Smooth muscle cell (in vitro differentiated cells): ENCODE results near the gene TPD52L2. TPM values are rescaled to one million over a fixed set of nuclear protein-coding genes. Genes with fewer than 3 reads are reported as not detected.

Experiments used
- DNase-seq: peaks from one replicate; lab custom pipeline; 2025; ENCODE audit not compliant: unreplicated experiment; lab: John Stamatoyannopoulos, UW
- H2AFZ ChIP-seq: fragments of 200-600 bp; sonication (generic); 2 replicates; pipeline ENCODE4 v1.6.0; 2016; ENCODE audit warnings: antibody characterized with exemption, low read depth, mild to moderate bottlenecking
- H3F3A ChIP-seq: fragments of 200-600 bp; sonication (generic); 2 replicates; pipeline ENCODE4 v1.6.0; 2017; ENCODE audit warnings: antibody characterized with exemption, low read depth
- H3K27ac ChIP-seq: fragments of 200-600 bp; sonication (generic); 2 replicates; pipeline ENCODE4 v1.5.1; 2016; ENCODE audit warnings: low read depth, mild to moderate bottlenecking
- H3K27me3 ChIP-seq: fragments of 200-600 bp; sonication (generic); 2 replicates; pipeline ENCODE4 v1.6.1; 2016; ENCODE audit warnings: low read depth, mild to moderate bottlenecking
- H3K36me3 ChIP-seq: fragments of 200-600 bp; sonication (generic); 2 replicates; pipeline ENCODE4 v1.5.1; 2016; ENCODE audit warnings: low read depth
- H3K4me1 ChIP-seq: fragments of 200-600 bp; sonication (generic); 2 replicates; pipeline ENCODE4 v1.5.1; 2016; ENCODE audit warnings: low read depth
- H3K4me2 ChIP-seq: fragments of 200-600 bp; sonication (generic); 2 replicates; pipeline ENCODE4 v1.6.0; 2016; ENCODE audit warnings: mild to moderate bottlenecking
- H3K4me3 ChIP-seq: fragments of 200-600 bp; sonication (generic); 2 replicates; pipeline ENCODE4 v1.5.1; 2016; ENCODE audit warnings: mild to moderate bottlenecking
- H3K79me2 ChIP-seq: fragments of 200-600 bp; sonication (generic); 2 replicates; pipeline ENCODE4 v1.6.0; 2016; ENCODE audit warnings: low read depth, mild to moderate bottlenecking
- H3K9ac ChIP-seq: fragments of 200-600 bp; sonication (generic); 2 replicates; pipeline ENCODE4 v1.6.0; 2016; ENCODE audit warnings: low read depth
- H3K9me3 ChIP-seq: fragments of 200-600 bp; sonication (generic); replicated peaks from 2 replicates; pipeline ENCODE4 v1.5.1; 2016; ENCODE audit warnings: low read depth
- H4K20me1 ChIP-seq: fragments of 200-600 bp; sonication (generic); 2 replicates; pipeline ENCODE4 v1.6.0; 2016; ENCODE audit warnings: low read depth
- CTCF ChIP-seq: fragments of 200-600 bp; sonication (generic); IDR thresholded peaks from 2 replicates; pipeline ENCODE4 v1.5.1; 2017; ENCODE audit warnings: borderline replicate concordance, mild to moderate bottlenecking, antibody characterized with exemption; ENCODE audit not compliant: insufficient read depth, poor library complexity, severe bottlenecking
- WGBS: methylation state at CpG from one replicate; pipeline ENCODE4 v1.1.7; 2016; ENCODE audit warnings: low lambda C conversion rate; 5-methylcytosine and 5-hydroxymethylcytosine counted together
- polyA plus RNA-seq: library from polyadenylated mRNA; unstranded; fragments of >200 nt; fragmentation: Nextera tagmentation; extraction: Ambion mirVana; gene quantifications from 2 replicates; pipeline ENCODE4 v1.2.1, GENCODE V29; 2016
- total RNA-seq: library from RNA; depleted of rRNA; stranded (reverse); fragments of >200 nt; gene quantifications from 2 replicates; pipeline ENCODE4 v1.2.3, GENCODE V29; 2014

The TPD52L2 gene
- total and polyA plus RNA-seq, 2 experiments from 2014 or later = 74.4 to 93.8 TPM

GRCh38 chr20:63840405-63840828 lies 24.7 kb upstream of the TPD52L2 start:
- Histone ChIP-seq H3K27me3 (no peaks in the 10 kb centered on the region), H3K27ac (no peak overlapping the region), H3K4me1 (peaks cover under 1% of the 10 kb centered on the region), H4K20me1 (no peaks in the 10 kb centered on the region), H3K79me2 (no peaks in the 10 kb centered on the region), H3K4me3 (no peak overlapping the region), H3K9me3 (no peaks in the 10 kb centered on the region), H2AFZ (no peak overlapping the region), H3K9ac (no peak overlapping the region), H3F3A (no peaks in the 10 kb centered on the region), H3K36me3 (no peaks in the 10 kb centered on the region), H3K4me2 (no peak overlapping the region)
- 86% methylated on average over 11 of the region's 11 CpGs for WGBS
- no peak for TF ChIP-seq CTCF
- no peak for DNase-seq

DNA sequence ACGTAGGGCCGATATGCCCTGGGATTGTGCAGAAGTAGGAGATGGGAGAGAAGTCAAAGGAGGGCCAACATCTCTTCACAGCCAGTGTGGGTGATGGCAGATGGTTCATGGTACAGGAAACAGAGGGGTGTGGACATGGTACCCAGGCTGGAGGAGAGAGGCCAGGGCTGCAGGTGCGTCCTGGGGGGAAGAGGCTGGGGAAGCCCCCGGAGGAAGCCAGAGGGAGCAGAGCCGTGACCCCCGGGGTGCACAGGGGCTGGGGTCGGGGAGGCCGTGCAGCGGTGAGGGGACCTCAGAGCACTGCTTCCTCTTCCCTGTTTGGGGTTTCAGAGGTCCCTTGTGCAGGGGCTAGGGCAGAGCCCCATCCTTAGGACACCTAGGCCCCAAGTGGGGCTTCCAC lies 22.8 kb upstream of the TPD52L2 start:
- Histone ChIP-seq H3K79me2 (no peaks in the 10 kb centered on the region), H4K20me1 (no peaks in the 10 kb centered on the region), H3K9ac (no peak overlapping the region), H3K27me3 (no peaks in the 10 kb centered on the region), H3K4me2 (no peak overlapping the region), H3K27ac (no peak overlapping the region), H3K4me1 (peaks cover 11% of the 10 kb centered on the region), H3F3A (no peaks in the 10 kb centered on the region), H3K36me3 (no peaks in the 10 kb centered on the region), H2AFZ (no peak overlapping the region), H3K9me3 (no peaks in the 10 kb centered on the region), H3K4me3 (no peak overlapping the region)
- 94% methylated on average over 9 of the region's 9 CpGs for WGBS
- TF ChIP-seq CTCF = no peak
- no peak for DNase-seq

DNA sequence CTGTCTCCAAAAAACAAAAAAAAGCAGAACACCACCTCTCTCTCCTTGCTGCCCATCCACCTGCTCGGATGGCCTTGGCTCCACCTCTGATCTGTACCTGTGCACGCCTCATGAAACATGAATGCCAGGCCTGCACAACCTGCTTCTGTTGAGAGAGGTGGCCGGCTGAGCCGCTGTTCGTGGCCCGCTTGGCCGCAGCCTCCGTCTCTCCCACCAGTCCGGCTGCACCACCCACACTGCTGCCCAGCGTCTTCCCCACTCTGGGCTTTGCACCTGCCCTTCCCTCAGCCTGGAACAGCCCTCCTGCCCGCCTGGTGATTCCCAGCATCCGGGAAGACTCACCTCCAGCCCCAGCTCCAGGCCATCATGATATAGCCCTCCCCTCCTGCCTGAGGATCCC lies 21.8 kb upstream of the TPD52L2 start:
- no peaks in the 10 kb centered on the region for H3K9me3 ChIP-seq
- H3K79me2 ChIP-seq = no peaks in the 10 kb centered on the region
- H2AFZ ChIP-seq = no peak overlapping the region
- H4K20me1 ChIP-seq = no peaks in the 10 kb centered on the region
- no peaks in the 10 kb centered on the region for H3F3A ChIP-seq
- no peak overlapping the region for H3K4me3 ChIP-seq
- H3K4me2 ChIP-seq = no peak overlapping the region
- DNase-seq = no peak
- H3K9ac ChIP-seq = no peak overlapping the region
- no peak for TF ChIP-seq CTCF
- no peaks in the 10 kb centered on the region for H3K36me3 ChIP-seq
- peaks cover 21% of the 10 kb centered on the region for H3K4me1 ChIP-seq
- no peak overlapping the region for H3K27ac ChIP-seq
- 92% methylated on average over 12 of the region's 12 CpGs for WGBS
- H3K27me3 ChIP-seq = no peaks in the 10 kb centered on the region

DNA sequence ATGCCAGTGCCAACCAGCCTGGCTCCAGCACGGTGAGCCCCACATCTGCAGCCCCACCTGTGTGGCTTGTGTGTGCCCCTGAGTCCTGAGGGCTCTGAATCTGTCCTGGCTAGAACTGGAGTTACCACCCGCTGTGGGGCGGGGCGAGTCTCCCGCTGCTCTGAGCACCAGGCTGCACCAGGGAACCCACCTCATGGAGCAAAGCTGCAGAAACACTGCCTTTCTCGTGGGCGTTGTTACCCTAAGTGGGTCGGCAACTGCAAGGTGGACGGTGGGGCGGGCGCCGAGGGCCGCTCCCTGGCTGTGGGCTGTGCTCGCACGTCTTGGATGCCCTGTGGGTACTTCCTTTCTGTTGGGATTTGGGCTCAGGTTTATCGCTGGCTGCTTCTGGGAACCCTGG lies 21.3 kb upstream of the TPD52L2 start:
- TF ChIP-seq CTCF = no peak
- peaks cover 23% of the 10 kb centered on the region for H3K4me1 ChIP-seq
- no peak overlapping the region for H3K4me2 ChIP-seq
- WGBS = 87% methylated on average over 16 of the region's 16 CpGs
- no peak overlapping the region for H3K9ac ChIP-seq
- H3K9me3 ChIP-seq = no peaks in the 10 kb centered on the region
- no peaks in the 10 kb centered on the region for H3K36me3 ChIP-seq
- no peaks in the 10 kb centered on the region for H3K27me3 ChIP-seq
- H3K27ac ChIP-seq = no peak overlapping the region
- no peak overlapping the region for H3K4me3 ChIP-seq
- H3K79me2 ChIP-seq = no peaks in the 10 kb centered on the region
- H4K20me1 ChIP-seq = no peaks in the 10 kb centered on the region
- no peak for DNase-seq
- H3F3A ChIP-seq = no peaks in the 10 kb centered on the region
- H2AFZ ChIP-seq = no peak overlapping the region
